ENCODE data around the gene TMEM256. TPM values are rescaled to one million over a fixed set of nuclear protein-coding genes. Genes with fewer than 3 reads are reported as not detected.

The TMEM256 gene
- total RNA-seq, 2 experiments from 2014 or later = 61.8 to 62.3 TPM

DNA sequence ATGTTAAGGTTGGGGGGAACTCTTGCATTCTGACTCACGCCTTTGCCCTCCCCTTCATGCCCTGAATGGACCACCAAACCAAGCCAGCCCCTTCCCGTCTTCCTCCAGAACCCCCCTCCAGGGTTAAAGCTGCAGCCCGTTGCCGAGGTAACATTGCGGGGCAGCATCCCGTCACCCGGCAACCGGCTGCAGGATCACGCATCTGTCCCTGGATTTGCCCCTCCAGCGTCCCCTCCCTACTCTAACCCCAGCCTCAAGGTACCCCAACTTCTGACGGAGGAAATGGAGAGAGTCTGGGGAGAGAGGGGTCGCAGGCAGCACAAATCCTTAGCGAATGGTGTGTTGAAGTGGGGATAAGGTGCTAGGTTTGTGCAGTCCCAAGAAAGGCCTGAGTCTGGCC is 3.2 kb upstream of the TMEM256 start:
- DNase-seq (no peak), ATAC-seq (no peak)
- POLR2A ChIA-PET = interaction anchor here (0.9 kb wide), 1 partner anchor 29 kb away, joined by 4 read pairs; no protein-coding TSS in a partner anchor
- Mint-ChIP-seq H3K27ac (no peak overlapping the region), H3K27me3 (ENCODE audit: low read depth) (peaks cover 9% of the 10 kb centered on the region), H3K9me3 (ENCODE audit: insufficient read depth) (no peaks in the 10 kb centered on the region), H3K4me1 (ENCODE audit: low read depth) (peaks cover 17% of the 10 kb centered on the region), H3K36me3 (ENCODE audit: low read depth) (peaks cover 2% of the 10 kb centered on the region), H3K4me3 (no peak overlapping the region)
- CTCF ChIA-PET = interaction anchor here (0.6 to 2.8 kb wide), 3 partner anchors 29 to 78 kb away, joined by 3 to 14 read pairs (median 5); partner anchors contain the start of genes NEURL4, TMEM102 and TMEM95

DNA sequence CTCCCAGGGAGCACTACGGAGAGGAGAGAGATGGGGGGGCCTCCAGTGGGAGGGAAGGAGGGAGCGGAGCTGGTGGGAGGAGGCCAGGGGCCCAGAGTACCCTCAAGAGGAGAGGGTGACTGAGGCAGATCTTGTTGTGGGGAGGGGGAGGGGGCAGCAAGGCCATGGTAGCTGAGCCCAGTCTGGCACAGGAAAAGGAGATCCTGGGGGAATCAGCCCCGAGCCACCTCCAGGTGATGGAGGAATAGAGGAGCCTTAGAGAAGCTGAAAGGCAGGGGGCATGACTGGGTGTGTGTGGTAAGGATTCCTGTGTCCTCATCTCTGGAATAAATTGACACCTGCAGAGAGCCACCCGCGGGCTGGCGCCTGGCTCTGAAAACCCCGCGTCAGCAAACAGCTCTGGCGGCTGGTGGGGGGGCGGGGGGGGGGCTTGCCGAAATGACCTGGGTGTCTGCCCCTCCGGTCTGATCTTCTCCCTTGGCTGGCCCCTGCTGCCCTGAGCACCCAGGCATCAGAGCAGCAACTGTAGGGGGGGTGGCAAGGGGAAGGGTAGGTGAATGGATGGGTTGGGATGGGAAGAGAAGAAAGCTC is 2.4 kb upstream of the TMEM256 start:
- no peak for ATAC-seq
- no peak for DNase-seq
- ChIA-PET POLR2A (interaction anchor here (1.0 kb wide), 1 partner anchor 29 kb away, joined by 3 read pairs; the partner anchor contains the start of gene TMEM102), CTCF (interaction anchor here (0.6 to 2.8 kb wide), 3 partner anchors 30 to 77 kb away, joined by 3 to 14 read pairs (median 5); partner anchors contain the start of genes NEURL4, TMEM102 and TMEM95)
- Mint-ChIP-seq H3K36me3 (ENCODE audit: low read depth) (peaks cover 2% of the 10 kb centered on the region), H3K27ac (no peak overlapping the region), H3K4me3 (peak overlapping the region; percentile 11), H3K9me3 (ENCODE audit: insufficient read depth) (no peaks in the 10 kb centered on the region), H3K27me3 (ENCODE audit: low read depth) (peaks cover 9% of the 10 kb centered on the region), H3K4me1 (ENCODE audit: low read depth) (peaks cover 18% of the 10 kb centered on the region)

DNA sequence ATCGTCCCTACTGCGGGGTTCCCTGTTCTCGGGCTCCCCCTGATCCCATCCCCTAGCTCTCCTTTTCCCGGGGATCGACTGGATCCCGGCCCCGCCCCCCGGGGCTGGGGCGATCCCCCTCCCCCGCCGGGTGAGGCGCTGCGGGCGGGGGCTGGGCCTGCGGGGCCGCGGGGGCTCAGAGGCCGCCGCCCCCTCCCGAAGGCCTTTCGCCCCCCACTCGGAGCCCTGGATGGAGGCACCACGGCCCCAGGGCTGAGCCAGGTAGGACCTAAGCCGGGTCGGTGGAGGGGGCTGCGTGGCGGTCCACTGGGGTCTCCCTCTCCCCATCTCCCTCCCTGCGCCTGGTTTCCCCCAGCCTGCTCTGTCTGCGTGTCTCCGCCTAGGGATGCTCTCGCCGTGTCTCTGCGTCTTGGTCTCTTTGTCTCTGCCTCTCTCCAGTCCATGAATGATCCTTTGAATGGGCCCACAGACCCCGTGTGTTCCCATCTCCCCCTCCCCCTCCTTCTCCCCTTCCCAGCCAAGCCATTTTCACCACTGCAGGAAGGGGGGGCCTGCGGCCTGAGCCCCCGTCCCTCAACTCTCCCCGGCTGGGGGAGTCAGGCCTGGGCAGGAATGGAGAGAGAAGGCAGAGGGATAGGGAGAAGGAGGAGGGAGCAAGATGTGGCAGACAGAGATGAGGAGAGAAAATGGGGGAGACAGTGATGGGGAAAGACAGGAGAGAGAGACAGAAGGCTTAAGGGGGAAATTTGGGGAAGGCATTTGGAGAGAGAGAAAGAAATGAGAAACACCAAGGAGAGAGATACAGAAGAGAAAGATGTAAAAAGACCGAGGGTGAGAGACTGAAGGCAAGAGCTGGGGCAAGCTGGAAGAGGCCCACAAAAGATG is 1.7 kb upstream of the TMEM256 start:
- H3K27ac Mint-ChIP-seq = peak overlapping the region; percentile 66
- no peak for DNase-seq
- no peaks in the 10 kb centered on the region for H3K9me3 Mint-ChIP-seq (ENCODE audit: insufficient read depth)
- ChIA-PET POLR2A (interaction anchor here (1.0 kb wide), 1 partner anchor 30 kb away, joined by 3 read pairs; the partner anchor contains the start of gene TMEM102), CTCF (interaction anchor here (2.0 to 2.8 kb wide), 2 partner anchors 31 to 51 kb away, joined by 5 to 14 read pairs; partner anchors contain the start of genes TMEM102 and TMEM95)
- peaks cover 18% of the 10 kb centered on the region for H3K4me1 Mint-ChIP-seq (ENCODE audit: low read depth)
- H3K27me3 Mint-ChIP-seq (ENCODE audit: low read depth) = peaks cover 9% of the 10 kb centered on the region
- no peak for ATAC-seq
- peaks cover 2% of the 10 kb centered on the region for H3K36me3 Mint-ChIP-seq (ENCODE audit: low read depth)
- H3K4me3 Mint-ChIP-seq = peak overlapping the region; percentile 78

DNA sequence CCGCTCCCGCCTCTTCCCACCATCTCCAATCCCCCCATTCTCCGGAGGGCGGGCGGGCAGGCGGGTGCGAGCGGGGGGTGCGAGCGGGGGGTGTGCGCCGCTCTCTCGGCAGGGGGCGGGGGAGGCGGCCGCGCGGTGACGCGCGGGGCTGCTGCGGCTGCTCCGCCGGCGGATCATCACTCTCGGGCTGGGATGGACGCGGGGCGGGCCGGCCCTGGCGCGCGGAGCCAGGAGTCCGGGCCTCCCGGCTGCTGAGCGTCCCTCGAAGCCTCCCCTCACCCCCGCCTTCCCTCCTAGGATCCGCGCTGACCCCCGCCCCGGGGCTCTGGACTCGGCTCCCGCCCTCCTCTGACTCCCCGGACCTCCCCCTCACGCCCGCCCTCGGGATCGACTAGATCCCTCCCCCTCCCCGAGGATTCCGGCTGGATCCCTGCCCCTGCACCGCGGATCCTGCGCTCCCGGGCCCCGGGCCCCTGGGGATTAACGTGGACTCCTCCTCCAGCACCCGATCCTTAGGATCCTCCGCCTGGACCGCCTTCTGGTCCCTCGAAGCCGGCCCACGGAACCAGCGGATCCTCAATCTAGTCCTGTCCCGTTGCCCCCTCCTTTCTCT is 946 bp upstream of the TMEM256 start:
- DNase-seq (no peak), ATAC-seq (peak; percentile 39)
- POLR2A ChIA-PET = interaction anchor here (0.8 to 2.2 kb wide), 3 partner anchors 9 to 79 kb away, joined by 3 to 10 read pairs (median 6); partner anchors contain the start of genes PLSCR3 and POLR2A
- peaks cover 2% of the 10 kb centered on the region for H3K36me3 Mint-ChIP-seq (ENCODE audit: low read depth)
- CTCF ChIA-PET = interaction anchor here (0.8 to 3.8 kb wide), 2 partner anchors 31 to 49 kb away, joined by 8 to 22 read pairs; partner anchors contain the start of gene TMEM102
- peak overlapping the region; percentile 95 for H3K4me3 Mint-ChIP-seq
- peaks cover 18% of the 10 kb centered on the region for H3K4me1 Mint-ChIP-seq (ENCODE audit: low read depth)
- no peaks in the 10 kb centered on the region for H3K9me3 Mint-ChIP-seq (ENCODE audit: insufficient read depth)
- H3K27ac Mint-ChIP-seq = peak overlapping the region; percentile 94
- peaks cover 9% of the 10 kb centered on the region for H3K27me3 Mint-ChIP-seq (ENCODE audit: low read depth)

DNA sequence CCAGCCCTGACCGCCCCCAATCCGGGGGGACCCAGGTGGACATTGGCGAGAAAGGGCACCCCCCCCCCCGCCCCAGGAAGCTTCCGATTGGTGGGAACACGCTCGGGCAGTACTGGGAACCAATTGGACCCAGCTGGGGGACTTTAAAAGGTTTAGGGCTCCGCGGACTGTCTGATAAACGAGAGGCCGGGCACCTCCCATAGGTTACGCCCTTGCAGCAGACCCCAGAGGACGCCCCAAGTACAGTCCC is 245 bp downstream of the TMEM256 start:
- POLR2A ChIA-PET = interaction anchor here (0.5 to 2.2 kb wide), 9 partner anchors 9 to 170 kb away, joined by 3 to 10 read pairs (median 4); partner anchors contain the start of genes NEURL4, PLSCR3 and POLR2A
- DNase-seq = no peak
- Mint-ChIP-seq H3K27me3 (ENCODE audit: low read depth) (peaks cover 9% of the 10 kb centered on the region), H3K36me3 (ENCODE audit: low read depth) (peaks cover 2% of the 10 kb centered on the region), H3K9me3 (ENCODE audit: insufficient read depth) (no peaks in the 10 kb centered on the region), H3K27ac (peak overlapping the region; percentile 94), H3K4me3 (peak overlapping the region; percentile 95), H3K4me1 (ENCODE audit: low read depth) (peaks cover 18% of the 10 kb centered on the region)
- ATAC-seq = no peak
- CTCF ChIA-PET = interaction anchor here (0.8 to 3.8 kb wide), 7 partner anchors 10 to 123 kb away, joined by 3 to 22 read pairs (median 6); partner anchors contain the start of genes PLSCR3, SLC2A4, TMEM102 and TMEM95

DNA sequence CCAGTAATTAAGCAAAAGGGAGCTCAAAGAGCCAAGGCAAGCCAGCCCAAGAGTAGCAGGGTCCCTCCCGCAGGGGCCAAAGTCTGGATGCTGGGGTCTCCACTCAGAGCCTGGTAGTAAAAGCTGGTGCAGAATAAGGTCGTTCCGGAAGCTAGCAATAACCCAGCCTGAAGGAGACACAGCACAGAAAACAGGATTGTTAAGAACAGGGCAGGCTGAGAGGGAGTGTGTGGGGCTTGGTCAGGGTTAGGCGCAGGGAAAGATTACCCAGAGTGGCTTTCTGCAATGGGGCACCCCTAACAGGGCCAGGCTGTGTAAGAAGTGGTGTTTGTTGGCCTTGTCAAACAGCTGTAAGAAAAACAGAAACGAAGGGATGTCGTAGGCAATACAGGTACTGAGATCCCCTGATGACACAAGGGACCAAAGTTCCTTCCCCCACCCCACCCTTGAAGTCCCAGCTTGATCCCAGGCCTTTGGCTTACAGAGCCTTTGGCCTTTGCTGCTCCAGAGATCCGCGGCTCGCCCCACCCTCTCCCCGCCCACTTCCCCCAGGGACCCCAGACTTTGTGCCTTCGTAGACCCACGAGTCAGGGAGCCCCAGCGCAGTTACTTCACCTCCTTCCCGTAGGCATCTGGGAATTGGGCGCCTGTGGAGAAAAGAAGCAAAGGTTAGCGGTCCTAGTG is 712 bp downstream of the TMEM256 start:
- Mint-ChIP-seq H3K36me3 (ENCODE audit: low read depth) (peaks cover 2% of the 10 kb centered on the region), H3K27me3 (ENCODE audit: low read depth) (peaks cover 9% of the 10 kb centered on the region), H3K4me1 (ENCODE audit: low read depth) (peaks cover 18% of the 10 kb centered on the region), H3K4me3 (peak overlapping the region; percentile 95), H3K9me3 (ENCODE audit: insufficient read depth) (no peaks in the 10 kb centered on the region), H3K27ac (peak overlapping the region; percentile 94)
- POLR2A ChIA-PET = interaction anchor here (0.6 to 2.2 kb wide), 7 partner anchors 9 to 171 kb away, joined by 3 to 10 read pairs (median 4); partner anchors contain the start of genes NEURL4, PLSCR3 and POLR2A
- CTCF ChIA-PET = interaction anchor here (0.6 to 3.8 kb wide), 7 partner anchors 10 to 122 kb away, joined by 3 to 22 read pairs (median 4); partner anchors contain the start of genes PLSCR3, SLC2A4, TMEM102 and TMEM95
- ATAC-seq = no peak
- DNase-seq = peak; percentile 49

DNA sequence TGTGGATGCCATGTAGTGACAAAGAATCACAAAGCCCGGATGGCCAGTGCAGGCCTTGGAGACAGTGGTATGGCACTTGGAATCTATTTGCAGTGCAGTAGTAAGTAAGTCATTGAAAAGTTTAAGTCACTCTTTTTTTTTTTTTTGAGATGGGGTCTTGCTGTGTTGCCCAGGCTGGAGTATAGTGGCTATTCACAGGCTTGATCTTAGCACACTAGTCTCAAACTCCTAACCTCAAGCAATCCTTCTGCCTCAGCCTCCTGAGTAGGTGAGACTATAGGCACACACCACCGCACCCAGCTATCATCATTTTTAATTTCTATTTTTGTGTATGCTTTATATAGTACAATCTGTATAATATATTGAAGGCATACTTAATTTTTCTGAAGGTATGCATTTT is 5.3 kb downstream of the TMEM256 start:
- ChIA-PET CTCF (interaction anchor here (0.6 kb wide), 1 partner anchor 37 kb away, joined by 4 read pairs; the partner anchor contains the start of gene TMEM102), POLR2A (interaction anchor here (0.9 kb wide), 1 partner anchor 33 kb away, joined by 4 read pairs; no protein-coding TSS in a partner anchor)
- no peak for DNase-seq
- no peak for ATAC-seq
- H3K27me3 Mint-ChIP-seq (ENCODE audit: low read depth) = no peaks in the 10 kb centered on the region
- H3K4me1 Mint-ChIP-seq (ENCODE audit: low read depth) = peaks cover 16% of the 10 kb centered on the region
- H3K9me3 Mint-ChIP-seq (ENCODE audit: insufficient read depth) = no peaks in the 10 kb centered on the region
- peaks cover 2% of the 10 kb centered on the region for H3K36me3 Mint-ChIP-seq (ENCODE audit: low read depth)
- no peak overlapping the region for H3K27ac Mint-ChIP-seq
- no peak overlapping the region for H3K4me3 Mint-ChIP-seq

DNA sequence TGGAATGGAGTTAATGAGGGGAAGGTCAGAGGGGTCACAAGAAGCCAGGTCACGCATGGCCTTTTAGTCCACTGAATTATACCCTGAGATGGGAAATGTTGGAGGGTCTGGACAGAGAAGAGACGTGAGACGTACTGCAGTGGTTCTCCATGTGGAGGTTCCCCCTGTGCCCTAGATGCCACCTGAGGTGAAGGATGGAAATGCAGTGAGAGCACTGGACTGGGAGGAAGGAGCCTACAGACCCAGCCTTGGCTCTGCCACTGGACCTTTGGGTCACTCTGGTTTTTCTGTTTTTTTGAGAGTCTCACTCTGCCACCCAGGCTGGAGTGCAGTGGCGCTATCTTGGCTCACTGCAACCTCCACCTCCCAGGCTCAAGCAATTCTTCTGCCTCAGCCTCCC is 7.8 kb downstream of the TMEM256 start:
- ChIA-PET CTCF (no interaction called here), POLR2A (no interaction called here)
- H3K36me3 Mint-ChIP-seq (ENCODE audit: low read depth) = peaks cover 17% of the 10 kb centered on the region
- H3K4me1 Mint-ChIP-seq (ENCODE audit: low read depth) = peaks cover 23% of the 10 kb centered on the region
- no peaks in the 10 kb centered on the region for H3K9me3 Mint-ChIP-seq (ENCODE audit: insufficient read depth)
- H3K27ac Mint-ChIP-seq = no peak overlapping the region
- no peak overlapping the region for H3K4me3 Mint-ChIP-seq
- DNase-seq (no peak), ATAC-seq (no peak)
- no peaks in the 10 kb centered on the region for H3K27me3 Mint-ChIP-seq (ENCODE audit: low read depth)

DNA sequence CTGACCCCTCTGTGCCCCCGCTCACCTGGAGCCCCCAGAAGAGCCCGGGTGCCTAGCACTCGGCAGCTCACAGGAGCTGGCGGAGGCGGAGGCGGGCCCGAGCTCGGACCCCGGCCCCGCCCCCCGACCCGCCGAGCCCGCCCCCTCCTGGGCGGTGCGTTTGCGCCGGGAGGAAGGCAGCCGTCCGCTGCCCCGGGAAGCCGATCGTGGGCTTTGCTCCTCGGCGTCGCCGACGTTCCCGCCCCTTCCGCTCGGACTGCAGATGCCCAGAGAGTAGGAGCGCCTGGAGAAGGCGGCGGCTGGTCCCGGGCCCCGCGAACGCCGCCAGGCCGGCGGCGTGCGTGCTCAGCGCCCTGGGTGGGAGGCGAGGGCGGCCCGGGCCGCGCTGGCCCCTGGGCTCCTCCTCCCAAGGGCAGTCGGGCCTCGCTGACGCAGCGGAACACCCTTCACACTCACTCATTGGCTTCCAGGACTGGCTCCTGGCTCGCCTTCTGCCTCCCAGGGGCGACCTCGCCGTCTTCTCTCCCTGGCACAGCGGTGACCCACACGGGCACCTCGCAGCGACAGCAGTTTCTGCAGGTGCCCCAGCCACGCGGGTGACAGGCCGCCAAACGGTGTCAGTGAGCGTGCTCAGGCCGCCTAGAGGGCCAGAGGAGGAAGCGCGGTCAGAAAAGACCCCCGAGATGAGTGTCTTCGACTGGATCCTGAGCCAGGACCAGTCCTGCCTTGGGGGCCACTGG is 9.3 kb downstream of the TMEM256 start, which contains the start of gene PLSCR3:
TSS of gene PLSCR3 (minus strand) at position 74 of the 740 bp plus-strand sequence. CDS start 415 bp downstream, outside the sequence.
- ChIA-PET CTCF (interaction anchor here (0.7 to 2.4 kb wide), 6 partner anchors 9 to 97 kb away, joined by 3 to 6 read pairs (median 4); partner anchors contain the start of genes NEURL4, TMEM102, TMEM256 and TMEM95), POLR2A (interaction anchor here (1.9 kb wide), 1 partner anchor 9 kb away, joined by 10 read pairs; the partner anchor contains the start of gene TMEM256)
- Mint-ChIP-seq H3K9me3 (ENCODE audit: insufficient read depth) (no peaks in the 10 kb centered on the region), H3K27ac (peak within 1 kb of the TSS; percentile 94), H3K27me3 (ENCODE audit: low read depth) (no peaks in the 10 kb centered on the region), H3K4me3 (peak within 1 kb of the TSS; percentile 92), H3K4me1 (ENCODE audit: low read depth) (peaks cover 23% of the 10 kb centered on the region), H3K36me3 (ENCODE audit: low read depth) (peaks cover 25% of the 10 kb centered on the region)
- DNase-seq (peak; percentile 82), ATAC-seq (peak; percentile 91)

Data from activated CD8-positive, alpha-beta T cell treated with anti-CD3 and anti-CD28 coated beads, Interleukin-2, amount 10 ng/mL, durations not matched to agents 7 days and 5 days (primary cell).